ENCODE measurements around the gene XPO5. TPM values are rescaled to one million over a fixed set of nuclear protein-coding genes. Genes with fewer than 3 reads are reported as not detected.
"Not testable (repeated sequence)": the region's sequence is repeated elsewhere in the genome, so short reads cannot be mapped to it uniquely, and the experiment has no call there.

Gene XPO5
- total RNA-seq, 1 experiment from 2014 or later, result 57.9 TPM

DNA sequence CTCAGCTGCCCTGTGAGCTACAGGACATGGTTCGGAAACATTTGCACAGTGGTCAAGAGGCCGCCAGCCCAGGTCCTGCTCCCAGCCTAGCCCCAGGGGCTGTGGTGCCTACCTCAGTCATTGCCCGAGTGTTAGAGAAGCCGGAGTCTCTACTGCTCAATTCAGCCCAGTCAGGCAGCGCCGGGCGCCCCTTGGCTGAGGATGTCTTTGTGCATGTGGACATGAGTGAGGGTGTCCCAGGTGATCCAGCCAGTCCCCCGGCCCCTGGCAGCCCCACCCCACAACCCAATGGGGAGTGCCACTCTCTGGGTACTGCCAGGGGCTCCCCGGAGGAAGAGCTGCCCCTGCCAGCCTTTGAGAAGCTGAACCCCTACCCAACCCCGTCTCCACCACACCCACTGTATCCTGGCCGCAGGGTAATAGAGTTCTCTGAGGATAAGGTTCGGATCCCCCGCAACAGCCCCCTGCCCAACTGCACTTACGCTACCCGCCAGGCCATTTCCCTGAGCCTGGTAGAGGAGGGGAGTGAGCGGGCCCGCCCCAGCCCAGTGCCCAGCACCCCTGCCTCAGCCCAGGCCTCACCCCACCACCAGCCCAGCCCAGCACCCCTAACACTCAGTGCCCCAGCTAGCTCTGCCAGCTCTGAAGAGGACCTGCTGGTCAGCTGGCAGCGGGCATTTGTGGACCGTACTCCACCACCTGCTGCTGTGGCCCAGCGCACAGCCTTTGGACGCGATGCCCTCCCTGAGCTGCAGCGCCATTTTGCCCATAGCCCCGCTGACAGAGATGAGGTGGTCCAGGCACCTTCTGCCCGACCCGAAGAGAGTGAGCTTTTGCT is 70.9 kb downstream of the XPO5 start:
- no peak overlapping the region for H3K4me2 ChIP-seq (ENCODE audit: low read depth, low read length, poor library complexity, severe bottlenecking)
- H3K27me3 ChIP-seq (ENCODE audit: low read length), result no peaks in the 10 kb centered on the region
- no peak for DNase-seq
- H3K9me3 ChIP-seq (ENCODE audit: low read length), result no peaks in the 10 kb centered on the region
- H3K9me2 ChIP-seq (replicated peaks; ENCODE audit: insufficient read depth, low read length), result no peaks in the 10 kb centered on the region
- H3K9ac ChIP-seq (ENCODE audit: low read length), result no peak overlapping the region
- H4K20me1 ChIP-seq (ENCODE audit: insufficient read depth, low read depth, low read length), result no peaks in the 10 kb centered on the region
- H3K79me2 ChIP-seq (ENCODE audit: low read length), result no peaks in the 10 kb centered on the region
- H2AFZ ChIP-seq (ENCODE audit: low read length), result no peak overlapping the region
- H3K27ac ChIP-seq (ENCODE audit: low read length), result no peak overlapping the region
- H3K4me1 ChIP-seq (ENCODE audit: low read length), result peaks cover 20% of the 10 kb centered on the region
- no peaks in the 10 kb centered on the region for H3K36me3 ChIP-seq (ENCODE audit: insufficient read depth, low read length)
- H3K4me3 ChIP-seq (ENCODE audit: low read length), result no peak overlapping the region

GRCh38 chr6:43503443-43503842 is 72.4 kb downstream of the XPO5 start:
- Histone ChIP-seq H2AFZ (ENCODE audit: low read length) (no peak overlapping the region), H3K27me3 (ENCODE audit: low read length) (no peaks in the 10 kb centered on the region), H3K4me1 (ENCODE audit: low read length) (peaks cover 7% of the 10 kb centered on the region), H3K27ac (ENCODE audit: low read length) (no peak overlapping the region), H3K9ac (ENCODE audit: low read length) (no peak overlapping the region), H3K4me3 (ENCODE audit: low read length) (no peak overlapping the region), H3K9me3 (ENCODE audit: low read length) (no peaks in the 10 kb centered on the region), H3K36me3 (ENCODE audit: insufficient read depth, low read length) (no peaks in the 10 kb centered on the region), H3K4me2 (ENCODE audit: low read depth, low read length, poor library complexity, severe bottlenecking) (no peak overlapping the region), H3K79me2 (ENCODE audit: low read length) (no peaks in the 10 kb centered on the region), H4K20me1 (ENCODE audit: insufficient read depth, low read depth, low read length) (no peaks in the 10 kb centered on the region), H3K9me2 (replicated peaks; ENCODE audit: insufficient read depth, low read length) (no peaks in the 10 kb centered on the region)
- no peak for DNase-seq

DNA sequence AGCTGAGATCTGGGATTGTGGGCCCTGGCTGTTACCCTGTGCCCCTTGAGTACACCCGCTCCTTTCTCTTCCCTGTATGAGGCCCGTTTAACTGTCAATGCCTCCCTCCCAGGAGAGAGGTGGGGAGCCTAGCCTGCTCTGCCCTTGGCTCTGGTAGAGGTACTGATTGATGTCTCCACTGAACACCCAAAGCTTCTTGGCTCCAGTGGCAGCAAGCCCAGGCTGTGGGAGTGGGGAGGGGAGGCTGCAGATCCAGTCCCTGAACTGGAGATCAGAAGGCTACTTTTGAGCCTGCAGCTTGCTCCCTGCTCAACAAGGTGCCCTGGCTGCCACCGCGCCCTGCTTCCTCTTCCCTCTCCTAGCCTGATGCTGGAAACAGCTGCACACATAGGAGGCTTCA is 73.2 kb downstream of the XPO5 start:
- Histone ChIP-seq H3K4me2 (ENCODE audit: low read depth, low read length, poor library complexity, severe bottlenecking) (no peak overlapping the region), H4K20me1 (ENCODE audit: insufficient read depth, low read depth, low read length) (no peaks in the 10 kb centered on the region), H3K27ac (ENCODE audit: low read length) (no peak overlapping the region), H3K36me3 (ENCODE audit: insufficient read depth, low read length) (no peaks in the 10 kb centered on the region), H3K4me3 (ENCODE audit: low read length) (no peak overlapping the region), H3K9me3 (ENCODE audit: low read length) (no peaks in the 10 kb centered on the region), H3K9ac (ENCODE audit: low read length) (no peak overlapping the region), H3K4me1 (ENCODE audit: low read length) (peaks cover 7% of the 10 kb centered on the region), H2AFZ (ENCODE audit: low read length) (no peak overlapping the region), H3K79me2 (ENCODE audit: low read length) (no peaks in the 10 kb centered on the region), H3K27me3 (ENCODE audit: low read length) (no peaks in the 10 kb centered on the region), H3K9me2 (replicated peaks; ENCODE audit: insufficient read depth, low read length) (no peaks in the 10 kb centered on the region)
- no peak for DNase-seq

GRCh38 chr6:43500921-43501320 is 74.9 kb downstream of the XPO5 start:
- no peaks in the 10 kb centered on the region for H3K36me3 ChIP-seq (ENCODE audit: insufficient read depth, low read length)
- H3K79me2 ChIP-seq (ENCODE audit: low read length), result no peaks in the 10 kb centered on the region
- DNase-seq, result no peak
- no peaks in the 10 kb centered on the region for H3K27me3 ChIP-seq (ENCODE audit: low read length)
- H3K9me3 ChIP-seq (ENCODE audit: low read length), result no peaks in the 10 kb centered on the region
- no peak overlapping the region for H3K4me2 ChIP-seq (ENCODE audit: low read depth, low read length, poor library complexity, severe bottlenecking)
- H3K9ac ChIP-seq (ENCODE audit: low read length), result no peak overlapping the region
- H4K20me1 ChIP-seq (ENCODE audit: insufficient read depth, low read depth, low read length), result no peaks in the 10 kb centered on the region
- H2AFZ ChIP-seq (ENCODE audit: low read length), result no peak overlapping the region
- H3K9me2 ChIP-seq (replicated peaks; ENCODE audit: insufficient read depth, low read length), result no peaks in the 10 kb centered on the region
- H3K27ac ChIP-seq (ENCODE audit: low read length), result no peak overlapping the region
- H3K4me1 ChIP-seq (ENCODE audit: low read length), result no peaks in the 10 kb centered on the region
- no peak overlapping the region for H3K4me3 ChIP-seq (ENCODE audit: low read length)

DNA sequence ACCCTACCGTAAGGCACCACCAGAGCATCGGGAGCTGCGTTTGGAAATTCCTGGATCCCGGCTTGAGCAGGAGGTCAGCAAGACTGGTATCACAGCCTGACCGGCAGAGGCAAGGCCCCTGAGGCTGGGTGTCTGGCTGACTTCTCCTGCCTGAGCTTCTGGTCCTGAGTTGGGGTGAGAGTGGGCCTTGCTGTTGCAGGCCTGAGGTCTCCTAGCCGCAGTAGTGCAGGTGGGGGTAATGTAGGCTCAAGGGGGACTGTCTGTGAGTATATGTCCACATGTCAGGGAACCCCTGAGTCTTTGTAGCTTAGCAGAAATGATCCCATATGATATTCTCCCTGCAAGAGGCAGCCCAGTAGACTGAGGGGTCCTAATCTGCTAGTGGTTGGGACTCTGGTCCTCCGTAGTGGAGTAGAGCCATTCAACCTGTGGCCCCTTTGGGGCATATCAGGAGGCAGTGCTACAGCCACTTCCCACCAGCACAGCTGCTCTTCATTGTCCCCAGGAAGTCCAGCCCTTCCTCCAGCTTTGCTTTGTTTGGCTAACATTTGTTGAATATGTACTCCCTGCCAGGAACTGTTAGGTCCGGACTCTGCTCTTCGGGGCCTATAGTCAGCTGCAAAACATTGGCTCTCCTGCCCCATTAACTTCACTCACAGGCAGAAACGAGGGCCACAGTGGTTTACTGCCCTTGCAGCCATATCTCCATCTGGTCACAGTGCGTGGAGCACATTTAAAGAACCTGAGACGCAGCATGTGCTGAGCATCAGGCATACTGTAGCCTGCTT is 76.6 kb downstream of the XPO5 start:
- H2AFZ ChIP-seq (ENCODE audit: low read length), result no peak overlapping the region
- DNase-seq, result no peak
- no peaks in the 10 kb centered on the region for H3K9me2 ChIP-seq (replicated peaks; ENCODE audit: insufficient read depth, low read length)
- H3K4me1 ChIP-seq (ENCODE audit: low read length), result no peaks in the 10 kb centered on the region
- no peaks in the 10 kb centered on the region for H4K20me1 ChIP-seq (ENCODE audit: insufficient read depth, low read depth, low read length)
- no peaks in the 10 kb centered on the region for H3K9me3 ChIP-seq (ENCODE audit: low read length)
- H3K27ac ChIP-seq (ENCODE audit: low read length), result no peak overlapping the region
- H3K79me2 ChIP-seq (ENCODE audit: low read length), result 0 out of 2 replicates have a peak, but pooled peaks cover 5% of the 10 kb centered on the region
- H3K36me3 ChIP-seq (ENCODE audit: insufficient read depth, low read length), result no peaks in the 10 kb centered on the region
- H3K4me3 ChIP-seq (ENCODE audit: low read length), result no peak overlapping the region
- no peak overlapping the region for H3K4me2 ChIP-seq (ENCODE audit: low read depth, low read length, poor library complexity, severe bottlenecking)
- H3K9ac ChIP-seq (ENCODE audit: low read length), result no peak overlapping the region
- no peaks in the 10 kb centered on the region for H3K27me3 ChIP-seq (ENCODE audit: low read length)

GRCh38 chr6:43498291-43498690 is 77.5 kb downstream of the XPO5 start:
- H3K36me3 ChIP-seq (ENCODE audit: insufficient read depth, low read length); H3K4me1 ChIP-seq (ENCODE audit: low read length): not testable (repeated sequence)

DNA sequence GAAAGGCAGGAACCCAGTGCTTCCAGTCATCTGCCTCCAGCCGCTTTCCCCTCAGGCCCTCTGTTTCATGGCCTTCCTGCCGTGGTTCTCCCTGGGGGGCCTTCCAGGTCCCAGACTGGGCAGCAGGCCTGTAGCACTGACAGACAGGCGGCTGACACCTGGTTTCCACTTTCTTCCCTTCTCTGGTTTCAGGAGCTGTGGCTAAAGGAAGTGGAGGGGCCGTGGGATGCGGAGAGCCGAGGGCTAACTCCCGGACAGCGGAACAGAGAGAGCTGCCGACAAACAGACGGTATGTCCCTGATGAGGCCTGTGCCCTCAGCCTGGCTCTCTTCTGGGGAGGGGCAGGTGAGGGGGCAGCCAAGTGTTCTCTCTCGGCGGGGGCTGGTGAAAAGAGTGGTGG is 78.1 kb downstream of the XPO5 start:
- H3K9me2 ChIP-seq (replicated peaks; ENCODE audit: insufficient read depth, low read length), result no peaks in the 10 kb centered on the region
- no peak overlapping the region for H3K27ac ChIP-seq (ENCODE audit: low read length)
- H3K9ac ChIP-seq (ENCODE audit: low read length), result no peak overlapping the region
- no peak for DNase-seq
- no peaks in the 10 kb centered on the region for H3K9me3 ChIP-seq (ENCODE audit: low read length)
- no peaks in the 10 kb centered on the region for H3K36me3 ChIP-seq (ENCODE audit: insufficient read depth, low read length)
- no peaks in the 10 kb centered on the region for H4K20me1 ChIP-seq (ENCODE audit: insufficient read depth, low read depth, low read length)
- no peaks in the 10 kb centered on the region for H3K4me1 ChIP-seq (ENCODE audit: low read length)
- no peak overlapping the region for H3K4me2 ChIP-seq (ENCODE audit: low read depth, low read length, poor library complexity, severe bottlenecking)
- no peak overlapping the region for H3K4me3 ChIP-seq (ENCODE audit: low read length)
- H3K79me2 ChIP-seq (ENCODE audit: low read length), result peaks cover 10% of the 10 kb centered on the region
- H3K27me3 ChIP-seq (ENCODE audit: low read length), result no peaks in the 10 kb centered on the region
- no peak overlapping the region for H2AFZ ChIP-seq (ENCODE audit: low read length)

More at GRCh38 chr6:43498291-43498690, 77.5 kb downstream of the XPO5 start:
- H3K9me3 ChIP-seq (ENCODE audit: low read length); H4K20me1 ChIP-seq (ENCODE audit: insufficient read depth, low read depth, low read length); H3K79me2 ChIP-seq (ENCODE audit: low read length); H3K27ac ChIP-seq (ENCODE audit: low read length); H3K9ac ChIP-seq (ENCODE audit: low read length); H3K9me2 ChIP-seq (replicated peaks; ENCODE audit: insufficient read depth, low read length); DNase-seq; H2AFZ ChIP-seq (ENCODE audit: low read length); H3K4me3 ChIP-seq (ENCODE audit: low read length); H3K27me3 ChIP-seq (ENCODE audit: low read length); H3K4me2 ChIP-seq (ENCODE audit: low read depth, low read length, poor library complexity, severe bottlenecking): not testable (repeated sequence)

DNA sequence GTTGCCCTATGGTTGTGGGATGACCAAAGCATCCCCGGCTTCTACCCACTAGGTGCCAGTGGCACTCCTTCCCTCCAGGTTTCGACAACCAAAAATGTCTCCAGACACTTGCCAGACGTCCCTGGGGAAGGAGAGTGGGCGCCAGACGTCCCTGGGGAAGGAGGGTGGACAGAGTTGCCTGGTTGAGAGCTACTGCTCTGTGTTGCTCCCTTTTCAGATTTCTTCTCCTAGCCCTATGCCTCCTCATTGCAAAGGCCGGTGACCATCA is 78.8 kb downstream of the XPO5 start:
- Histone ChIP-seq H2AFZ (ENCODE audit: low read length) (no peak overlapping the region), H3K4me3 (ENCODE audit: low read length) (no peak overlapping the region), H3K9me2 (replicated peaks; ENCODE audit: insufficient read depth, low read length) (no peaks in the 10 kb centered on the region), H3K27ac (ENCODE audit: low read length) (no peak overlapping the region), H3K9me3 (ENCODE audit: low read length) (no peaks in the 10 kb centered on the region), H3K36me3 (ENCODE audit: insufficient read depth, low read length) (no peaks in the 10 kb centered on the region), H3K9ac (ENCODE audit: low read length) (no peak overlapping the region), H4K20me1 (ENCODE audit: insufficient read depth, low read depth, low read length) (no peaks in the 10 kb centered on the region), H3K4me1 (ENCODE audit: low read length) (no peaks in the 10 kb centered on the region), H3K4me2 (ENCODE audit: low read depth, low read length, poor library complexity, severe bottlenecking) (no peak overlapping the region), H3K27me3 (ENCODE audit: low read length) (no peaks in the 10 kb centered on the region), H3K79me2 (ENCODE audit: low read length) (peaks cover 10% of the 10 kb centered on the region)
- no peak for DNase-seq
